Cardiac muscle cell (in vitro differentiated cells and primary cell): ENCODE measurements around the gene MERTK. TPM values are rescaled to one million over a fixed set of nuclear protein-coding genes. Genes with fewer than 3 reads are reported as not detected.

Source experiments
- DNase-seq, 2 donors: peaks; one replicate each; pipeline versions ENCODE4 v3.0.0 to v3.0.0-alpha.2; 2010 to 2017; ENCODE audit warnings: low read depth in 1 of 2, low spot score in 1 of 2
- H3K27ac ChIP-seq: fragments of 200-600 bp; sonication (generic); 2 replicates; pipeline ENCODE4 v1.5.1; 2016
- H3K27me3 ChIP-seq: fragments of 200-600 bp; sonication (generic); 2 replicates; pipeline ENCODE4 v1.6.0; 2016; ENCODE audit warnings: control low read depth
- H3K36me3 ChIP-seq: fragments of 200-600 bp; sonication (generic); 2 replicates; pipeline ENCODE4 v1.5.1; 2016; ENCODE audit warnings: control low read depth
- H3K4me1 ChIP-seq: fragments of 200-600 bp; sonication (generic); 2 replicates; pipeline ENCODE4 v1.8.1; 2017; ENCODE audit warnings: low read depth, mild to moderate bottlenecking, mixed run types
- H3K4me3 ChIP-seq: fragments of 200-600 bp; sonication (generic); 2 replicates; pipeline ENCODE4 v1.5.1; 2016; ENCODE audit warnings: mild to moderate bottlenecking
- H3K9me3 ChIP-seq: fragments of 200-600 bp; sonication (generic); 2 replicates; pipeline ENCODE4 v1.5.1; 2017; ENCODE audit warnings: low read depth, mild to moderate bottlenecking, control low read depth
- polyA plus RNA-seq: library from polyadenylated mRNA; unstranded; fragments of >200 nt; fragmentation: Nextera tagmentation; extraction: Ambion mirVana; gene quantifications from 2 replicates; pipeline ENCODE4 v1.2.1, GENCODE V29; 2016
- total RNA-seq: library from RNA; depleted of rRNA; stranded (reverse); fragments of >200 nt; gene quantifications from 2 replicates; pipeline ENCODE4 v1.2.3, GENCODE V29; 2016
- TF ChIP-seq, protein P1 (sequence below): IDR thresholded peaks from 2 replicates; pipeline ENCODE4 v1.5.1; 2012; ENCODE audit warnings: low read depth, mild to moderate bottlenecking, low read length

MERTK gene
- total and polyA plus RNA-seq, 2 experiments from 2014 or later = 4.5 to 8.7 TPM

DNA sequence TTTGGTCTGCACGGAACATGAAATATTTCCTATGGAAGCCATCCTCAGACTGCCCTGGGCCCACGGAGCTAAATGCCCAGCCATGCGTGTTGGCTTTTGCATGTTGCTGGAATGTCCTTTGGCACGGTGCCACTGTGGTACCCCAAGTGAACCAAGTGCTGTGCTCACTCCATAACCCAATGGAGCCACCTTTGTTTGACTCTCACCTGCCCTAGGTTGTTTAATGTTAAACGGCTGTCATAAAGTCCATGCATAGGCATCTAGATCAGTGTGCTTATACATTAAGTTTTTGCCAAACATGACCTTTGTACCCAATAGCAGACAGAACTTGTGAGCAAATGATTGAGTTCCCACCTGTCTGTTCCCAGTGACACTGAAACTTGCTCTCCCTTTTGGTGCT is 96.7 kb downstream of the MERTK start:
- no peaks in the 10 kb centered on the region for H3K27me3 ChIP-seq
- no peaks in the 10 kb centered on the region for H3K36me3 ChIP-seq
- H3K4me1 ChIP-seq = no peaks in the 10 kb centered on the region
- TF ChIP-seq, protein P1, sequence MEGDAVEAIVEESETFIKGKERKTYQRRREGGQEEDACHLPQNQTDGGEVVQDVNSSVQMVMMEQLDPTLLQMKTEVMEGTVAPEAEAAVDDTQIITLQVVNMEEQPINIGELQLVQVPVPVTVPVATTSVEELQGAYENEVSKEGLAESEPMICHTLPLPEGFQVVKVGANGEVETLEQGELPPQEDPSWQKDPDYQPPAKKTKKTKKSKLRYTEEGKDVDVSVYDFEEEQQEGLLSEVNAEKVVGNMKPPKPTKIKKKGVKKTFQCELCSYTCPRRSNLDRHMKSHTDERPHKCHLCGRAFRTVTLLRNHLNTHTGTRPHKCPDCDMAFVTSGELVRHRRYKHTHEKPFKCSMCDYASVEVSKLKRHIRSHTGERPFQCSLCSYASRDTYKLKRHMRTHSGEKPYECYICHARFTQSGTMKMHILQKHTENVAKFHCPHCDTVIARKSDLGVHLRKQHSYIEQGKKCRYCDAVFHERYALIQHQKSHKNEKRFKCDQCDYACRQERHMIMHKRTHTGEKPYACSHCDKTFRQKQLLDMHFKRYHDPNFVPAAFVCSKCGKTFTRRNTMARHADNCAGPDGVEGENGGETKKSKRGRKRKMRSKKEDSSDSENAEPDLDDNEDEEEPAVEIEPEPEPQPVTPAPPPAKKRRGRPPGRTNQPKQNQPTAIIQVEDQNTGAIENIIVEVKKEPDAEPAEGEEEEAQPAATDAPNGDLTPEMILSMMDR = no peak
- H3K4me3 ChIP-seq = no peak overlapping the region
- H3K27ac ChIP-seq = no peak overlapping the region
- DNase-seq = no peak
- no peaks in the 10 kb centered on the region for H3K9me3 ChIP-seq

DNA sequence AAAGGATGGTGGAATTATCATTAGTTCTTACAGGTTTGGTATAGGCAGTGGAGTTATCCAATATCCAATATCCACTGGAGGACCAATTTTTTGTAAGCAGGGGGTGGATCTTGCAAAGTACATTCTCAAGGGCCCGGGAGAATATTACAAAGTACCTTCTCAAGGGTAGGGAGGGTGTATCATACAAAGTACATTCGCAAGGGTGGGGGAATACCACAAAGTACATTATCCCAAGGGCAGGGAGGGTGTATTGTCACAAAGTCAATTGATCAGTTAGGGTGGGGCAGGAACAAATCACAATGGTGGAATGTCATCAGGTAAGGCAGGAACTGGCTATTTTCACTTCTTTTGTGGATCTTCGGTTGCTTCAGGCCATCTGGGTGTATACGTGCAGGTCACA is 101.4 kb downstream of the MERTK start:
- DNase-seq = no peak
- H3K4me3 ChIP-seq = no peak overlapping the region
- no peaks in the 10 kb centered on the region for H3K4me1 ChIP-seq
- H3K36me3 ChIP-seq = peaks cover 3% of the 10 kb centered on the region
- TF ChIP-seq, protein P1 = no peak
- H3K9me3 ChIP-seq = no peaks in the 10 kb centered on the region
- no peaks in the 10 kb centered on the region for H3K27me3 ChIP-seq
- H3K27ac ChIP-seq = no peak overlapping the region

DNA sequence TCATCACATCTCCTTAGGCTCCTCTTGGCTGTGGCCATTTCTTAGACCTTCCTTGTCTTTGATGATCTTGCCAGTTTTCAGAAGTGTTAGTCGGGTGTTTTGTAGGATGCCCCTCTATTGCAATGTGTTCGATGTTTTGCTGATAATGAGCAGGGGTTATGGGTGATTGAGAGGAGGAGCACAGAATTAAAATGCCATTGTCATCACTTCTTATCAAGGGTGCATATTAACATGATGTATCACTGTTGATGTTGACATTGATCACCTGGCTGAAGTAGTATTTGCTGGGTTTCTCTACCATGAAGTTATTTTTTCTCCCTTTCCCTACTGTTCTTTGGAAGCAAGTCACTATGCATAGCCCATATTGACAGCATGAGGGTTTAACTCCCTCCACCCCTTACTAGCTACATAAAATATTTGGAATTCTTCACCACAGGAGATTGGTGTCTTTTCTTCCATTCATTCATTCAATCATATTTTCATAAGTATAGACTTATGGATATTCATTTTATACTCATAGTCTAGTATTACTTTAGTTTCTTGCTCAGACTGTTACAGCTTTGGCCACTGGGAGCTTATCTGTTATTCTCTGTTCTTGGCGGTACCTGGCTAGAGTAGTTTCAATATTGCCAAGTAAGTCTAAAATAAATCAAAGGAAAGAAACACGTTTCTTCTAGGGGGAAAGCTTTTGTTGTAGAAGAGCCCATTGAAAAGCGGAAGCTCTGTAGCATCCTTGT is 102.2 kb downstream of the MERTK start:
- no peaks in the 10 kb centered on the region for H3K4me1 ChIP-seq
- no peak overlapping the region for H3K27ac ChIP-seq
- peaks cover 3% of the 10 kb centered on the region for H3K36me3 ChIP-seq
- TF ChIP-seq, protein P1 = no peak
- H3K27me3 ChIP-seq = no peaks in the 10 kb centered on the region
- H3K9me3 ChIP-seq = no peaks in the 10 kb centered on the region
- DNase-seq = no peak
- H3K4me3 ChIP-seq = no peak overlapping the region

DNA sequence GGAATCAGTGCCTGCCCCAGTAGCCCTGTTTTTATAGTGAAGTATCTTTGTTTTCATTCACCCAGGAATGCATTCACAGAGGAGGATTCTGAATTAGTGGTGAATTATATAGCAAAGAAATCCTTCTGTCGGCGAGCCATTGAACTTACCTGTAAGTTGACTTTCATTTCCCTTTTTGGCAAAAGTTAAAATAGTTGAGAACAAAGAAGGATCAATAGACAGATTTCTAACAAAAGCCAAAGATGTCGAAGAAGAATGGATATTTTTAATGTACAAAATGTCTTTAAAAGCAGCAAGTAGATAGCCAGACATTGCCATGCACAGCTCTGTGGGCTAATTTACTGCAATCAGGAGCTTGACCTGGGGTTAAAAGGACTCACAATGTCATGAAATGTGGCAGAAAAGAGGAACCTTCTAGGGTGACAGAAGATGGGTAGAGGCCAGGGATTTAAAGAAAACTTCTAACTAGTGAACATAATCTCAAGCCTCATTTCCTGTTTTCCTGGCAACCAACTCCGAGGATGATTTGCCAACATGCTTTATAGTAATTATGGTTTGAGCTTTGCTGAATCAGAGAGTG is 102.8 kb downstream of the MERTK start:
- H3K4me3 ChIP-seq = no peak overlapping the region
- H3K9me3 ChIP-seq = no peaks in the 10 kb centered on the region
- peaks cover 3% of the 10 kb centered on the region for H3K36me3 ChIP-seq
- no peaks in the 10 kb centered on the region for H3K4me1 ChIP-seq
- TF ChIP-seq, protein P1 = no peak
- no peaks in the 10 kb centered on the region for H3K27me3 ChIP-seq
- peak in 1 of 2 donors; percentile 50 for DNase-seq
- no peak overlapping the region for H3K27ac ChIP-seq

- Histone ChIP-seq H3K36me3 (peaks cover 3% of the 10 kb centered on the region), H3K27me3 (no peaks in the 10 kb centered on the region), H3K4me1 (no peaks in the 10 kb centered on the region), H3K4me3 (no peak overlapping the region), H3K9me3 (no peaks in the 10 kb centered on the region), H3K27ac (no peak overlapping the region)
- TF ChIP-seq, protein P1 = no peak
- DNase-seq = peak in 1 of 2 donors; percentile 22
Observed at GRCh38 chr2:112001942-112002341, 103.5 kb downstream of the MERTK start.
